HG03060 (cell line): ENCODE data around the gene COIL.

Experiments
- ATAC-seq: cut with Tn5 transposase; IDR thresholded peaks from one replicate; pipeline ENCODE4 v1.9.1; 2021; ENCODE audit warnings: low read depth, moderate number of reproducible peaks; ENCODE audit not compliant: unreplicated experiment

COIL gene

DNA sequence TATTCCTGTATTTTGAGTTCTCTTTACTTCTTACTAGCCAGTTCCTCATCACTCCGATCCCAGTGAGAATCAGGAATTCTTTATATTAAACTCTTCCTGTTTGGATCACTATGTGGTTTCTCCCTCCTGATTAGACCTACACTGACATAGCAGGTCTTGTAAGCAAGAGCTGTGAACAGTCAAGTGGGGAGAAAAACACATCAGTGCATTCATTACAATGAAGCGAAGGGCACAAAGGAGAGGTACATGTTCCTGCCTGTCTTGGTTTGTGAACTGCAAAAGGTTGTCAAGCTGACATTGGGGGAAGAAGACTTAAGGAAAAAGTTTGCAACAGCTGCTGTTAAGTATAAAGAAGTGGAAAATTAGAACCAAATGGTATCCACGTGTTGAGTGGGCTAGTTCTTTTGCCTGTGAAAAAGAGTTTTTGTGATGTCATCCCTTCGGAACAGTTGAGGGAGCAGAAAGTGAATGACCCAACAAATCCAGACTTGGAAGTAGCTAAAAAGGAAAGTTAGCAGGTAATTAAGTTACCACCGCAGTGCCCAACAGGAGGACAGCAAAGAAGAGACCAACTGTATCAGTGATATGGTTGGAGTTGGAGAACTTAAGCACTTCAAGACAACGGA lies 24.0 kb downstream of the COIL start:
- no peak for ATAC-seq

GRCh38 chr17:56935461-56935860 lies 25.4 kb downstream of the COIL start:
- ATAC-seq, result no peak

GRCh38 chr17:56934280-56934679 lies 26.6 kb downstream of the COIL start:
- ATAC-seq, result no peak

DNA sequence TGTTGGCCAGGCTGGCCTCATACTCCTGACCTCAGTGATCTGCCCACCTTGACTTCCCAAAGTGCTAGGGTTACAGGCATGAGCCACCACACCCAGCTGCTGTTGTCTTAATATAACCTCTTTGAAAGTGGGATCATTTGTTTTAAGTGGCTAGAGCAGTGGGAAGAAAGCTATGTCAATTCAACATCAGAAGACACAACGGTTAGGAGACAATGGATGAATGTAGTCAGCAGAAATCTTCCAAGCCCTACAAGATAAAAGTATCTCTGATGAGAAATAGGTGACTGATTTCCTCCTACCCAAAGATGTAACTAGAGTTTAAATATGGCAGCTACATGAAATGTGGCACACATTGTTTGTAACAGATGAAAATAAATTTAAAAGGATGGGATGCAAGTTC lies 27.0 kb downstream of the COIL start:
- ATAC-seq, result no peak

GRCh38 chr17:56933151-56933745 lies 27.6 kb downstream of the COIL start:
- no peak for ATAC-seq

- no peak for ATAC-seq
Observed at GRCh38 chr17:56930739-56931337, 30.0 kb downstream of the COIL start.

GRCh38 chr17:56929362-56929969 lies 31.4 kb downstream of the COIL start:
- ATAC-seq, result no peak

- no peak for ATAC-seq
Observed at GRCh38 chr17:56928586-56928985, 32.3 kb downstream of the COIL start.

DNA sequence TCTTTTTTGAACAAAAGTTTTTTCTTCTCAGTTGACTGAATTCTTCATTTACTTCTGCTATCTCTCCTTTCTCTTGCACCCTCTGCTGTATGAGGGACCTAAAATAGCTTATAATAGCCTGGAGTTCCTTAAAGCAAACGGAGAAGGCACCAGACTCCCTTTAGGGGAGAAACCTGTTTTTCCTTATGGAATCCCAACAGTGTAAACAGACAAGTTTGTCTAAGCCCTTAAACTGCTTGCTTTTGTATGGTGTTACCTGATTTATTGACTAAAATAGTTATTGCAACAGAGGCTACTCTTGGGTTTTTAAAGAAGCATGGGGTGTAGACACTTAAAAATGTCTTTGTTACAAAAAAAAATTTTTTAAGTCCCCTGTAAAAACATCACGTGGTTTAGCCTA lies 34.1 kb downstream of the COIL start:
- no peak for ATAC-seq

DNA sequence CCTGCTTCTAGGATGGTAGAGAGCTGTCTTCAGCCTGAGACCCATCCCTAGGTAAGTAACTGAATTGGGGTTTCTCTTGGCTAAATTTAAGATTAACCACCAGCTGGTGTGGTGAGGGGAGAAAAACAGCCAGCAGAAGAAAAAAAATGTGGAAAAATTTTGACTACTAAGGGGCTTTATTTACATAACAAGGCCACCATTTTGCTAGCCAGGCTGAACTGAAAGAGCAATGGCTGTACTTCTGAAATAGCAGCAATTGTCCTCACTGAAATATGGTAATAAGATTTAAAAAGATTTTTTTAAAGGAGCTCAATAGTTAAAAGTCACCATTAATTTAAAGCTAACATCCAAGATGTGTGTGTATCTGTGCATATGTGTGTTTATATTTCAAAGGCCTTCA lies 34.6 kb downstream of the COIL start:
- ATAC-seq, result no peak

DNA sequence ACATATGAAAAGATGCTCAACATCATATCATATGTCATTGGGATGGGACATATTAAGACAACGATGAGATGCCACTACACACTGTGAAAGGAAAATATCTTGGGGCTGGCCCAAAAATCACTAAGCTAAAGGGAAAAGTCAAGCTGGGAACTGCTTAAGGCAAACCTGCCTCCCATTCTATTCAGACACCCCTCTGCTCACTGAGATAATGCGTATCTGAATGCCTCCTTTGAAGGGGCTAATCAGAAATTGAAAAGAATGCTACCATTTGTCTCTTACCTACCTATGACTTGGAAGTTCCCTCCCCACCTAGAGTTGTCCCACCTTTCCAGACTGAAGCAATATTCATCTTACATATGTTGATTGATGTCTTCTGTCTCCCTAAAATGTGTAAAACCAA lies 35.8 kb downstream of the COIL start:
- ATAC-seq, result no peak

- no peak for ATAC-seq
Observed at GRCh38 chr17:56919717-56920116, 41.1 kb downstream of the COIL start.

DNA sequence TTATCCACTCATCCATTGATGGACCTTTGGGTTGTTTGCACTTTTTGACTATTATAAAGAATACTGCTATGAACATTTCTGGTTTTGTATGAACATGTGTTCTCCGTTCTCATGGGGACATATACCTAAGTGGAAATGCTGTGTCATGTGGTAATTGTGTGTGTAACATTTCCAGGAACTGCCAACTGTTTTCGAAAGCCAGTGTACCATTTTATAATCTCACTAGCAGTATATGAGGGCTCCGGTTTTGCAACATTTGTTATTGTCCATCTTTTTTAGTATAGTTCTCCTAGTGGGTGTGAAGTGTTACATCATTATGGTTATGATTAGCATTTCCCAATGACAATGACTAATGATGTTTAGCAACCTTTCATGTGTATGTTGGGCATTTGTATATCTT lies 41.9 kb downstream of the COIL start:
- no peak for ATAC-seq

DNA sequence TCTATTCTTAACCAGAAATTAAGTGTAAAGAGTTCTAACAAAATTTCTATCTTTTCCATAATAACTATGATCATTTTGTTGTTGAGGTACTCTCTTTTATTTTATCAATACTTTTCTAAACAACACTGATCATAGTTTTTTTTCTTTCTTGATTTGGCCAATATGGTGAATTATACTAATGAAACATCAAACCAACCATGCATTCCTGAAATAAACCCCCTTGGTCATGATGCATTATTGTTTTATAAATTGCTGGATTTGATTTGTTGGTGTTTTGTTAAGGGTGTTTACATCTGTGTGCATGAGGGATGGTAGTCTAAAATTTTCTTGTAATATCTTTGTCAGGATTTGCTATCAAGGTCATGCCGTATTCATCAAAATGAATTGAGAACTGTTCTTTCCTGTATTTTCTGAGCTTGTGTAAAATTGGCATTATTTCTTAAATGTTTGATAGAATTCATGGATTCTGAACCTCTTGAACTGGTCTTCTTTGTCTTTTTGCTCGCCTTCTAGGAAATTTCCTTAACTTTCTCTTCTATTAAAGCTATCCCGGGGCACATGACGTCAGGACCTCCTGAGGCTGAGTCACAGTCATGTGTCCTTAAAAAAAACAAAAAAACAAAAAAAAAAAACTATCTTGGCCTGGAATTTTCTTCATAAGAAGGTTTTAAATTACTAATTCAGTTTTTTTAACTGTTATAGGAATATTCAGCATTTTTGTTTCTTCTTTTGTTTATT lies 43.1 kb downstream of the COIL start:
- no peak for ATAC-seq

DNA sequence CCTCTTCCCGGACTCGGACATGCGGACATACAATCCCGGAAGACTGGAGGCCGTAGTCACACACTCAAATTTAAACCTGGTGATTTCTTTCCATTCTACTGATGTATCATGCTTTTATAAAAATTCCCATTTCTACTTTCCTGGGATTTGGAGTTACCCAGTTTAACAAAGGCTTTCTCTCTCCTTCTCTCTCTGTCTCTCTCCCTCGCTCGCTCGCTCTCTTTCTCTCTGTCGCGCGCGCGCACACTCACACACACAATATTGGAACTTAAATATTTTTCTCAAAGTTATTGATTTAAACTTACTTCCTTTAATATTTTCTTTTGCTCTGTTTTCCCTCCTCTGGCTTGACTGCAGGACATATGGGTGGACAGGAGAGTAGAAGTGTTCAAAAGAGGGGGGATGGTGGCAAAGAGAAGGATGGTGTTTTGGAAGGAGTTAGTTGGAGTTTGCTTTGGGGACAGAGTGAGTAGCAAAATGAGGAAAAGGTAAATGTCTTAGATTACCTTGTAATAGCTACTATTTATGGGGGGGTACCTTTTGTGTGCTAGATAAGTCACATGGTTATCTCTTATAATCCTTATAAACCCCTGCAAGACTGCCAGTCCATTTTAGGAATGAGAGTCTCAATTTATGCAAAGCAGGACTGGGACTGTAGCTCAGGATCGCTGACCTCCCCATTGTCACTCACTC lies 46.1 kb downstream of the COIL start:
- no peak for ATAC-seq

DNA sequence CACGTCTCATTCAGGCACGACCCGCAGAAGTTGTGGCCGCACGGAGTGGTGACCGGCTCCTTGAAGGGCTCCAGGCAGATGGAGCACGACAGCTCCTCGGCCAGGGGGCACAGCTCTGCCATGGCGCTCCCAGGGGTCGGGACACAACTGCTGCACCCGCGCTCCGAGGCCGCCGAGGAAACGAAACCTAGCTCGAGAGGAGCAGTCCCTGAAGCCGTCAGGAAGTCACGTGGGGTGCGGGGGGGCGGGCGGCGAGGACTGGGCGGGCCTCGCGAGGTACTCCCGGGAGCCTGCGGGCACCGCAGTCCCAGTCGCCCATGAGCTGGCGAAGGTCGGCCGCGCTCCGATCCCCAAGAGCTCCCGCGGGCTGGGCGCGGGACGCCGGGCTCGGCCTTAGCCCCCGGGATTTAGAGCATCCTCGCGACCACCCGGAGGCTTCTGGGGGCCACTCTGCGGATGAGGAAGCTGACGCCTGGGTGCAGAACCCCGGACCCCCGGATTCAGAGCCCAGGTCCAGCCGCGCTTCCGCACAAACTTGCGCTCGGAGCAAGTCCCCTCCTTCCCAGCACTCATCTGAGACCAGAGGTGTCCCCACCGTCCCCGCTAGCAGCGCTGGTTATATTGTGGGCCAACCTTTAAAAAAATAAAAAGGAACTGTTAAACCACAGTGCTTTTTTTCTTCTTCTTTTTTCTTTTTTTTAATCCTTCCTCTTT lies 46.8 kb downstream of the COIL start, which contains the start of gene TRIM25:
Gene TRIM25 (minus strand): TSS at position 183 of the 714 bp plus-strand sequence. CDS start 61 bp downstream, at position 122.
- ATAC-seq, result peak; percentile 44

DNA sequence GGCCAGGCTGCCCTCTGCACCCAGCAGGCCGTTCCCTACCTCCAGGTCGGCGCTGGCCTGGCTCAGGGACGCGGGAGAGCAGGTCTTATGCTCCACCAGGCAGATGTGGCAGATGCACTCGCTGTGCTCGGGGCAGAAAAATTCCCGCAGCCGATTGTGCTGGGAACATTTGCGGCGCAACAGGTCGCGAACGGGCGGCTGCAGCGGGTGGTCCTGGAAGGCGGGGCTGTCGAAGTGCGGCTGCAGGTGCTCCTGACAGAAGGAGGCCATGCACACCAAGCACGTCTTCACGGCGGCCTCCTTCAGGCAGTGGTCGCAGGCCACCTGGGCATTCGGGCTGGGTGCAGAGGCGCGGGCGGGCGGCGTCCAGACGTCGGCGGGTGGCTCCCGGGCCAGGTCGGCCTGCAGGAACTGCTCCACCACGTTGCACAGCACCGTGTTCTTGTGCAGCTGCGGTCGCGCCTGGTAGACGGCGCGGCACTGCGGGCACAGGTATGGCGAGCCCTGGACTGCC lies 47.4 kb downstream of the COIL start:
- ATAC-seq, result peak; percentile 2

DNA sequence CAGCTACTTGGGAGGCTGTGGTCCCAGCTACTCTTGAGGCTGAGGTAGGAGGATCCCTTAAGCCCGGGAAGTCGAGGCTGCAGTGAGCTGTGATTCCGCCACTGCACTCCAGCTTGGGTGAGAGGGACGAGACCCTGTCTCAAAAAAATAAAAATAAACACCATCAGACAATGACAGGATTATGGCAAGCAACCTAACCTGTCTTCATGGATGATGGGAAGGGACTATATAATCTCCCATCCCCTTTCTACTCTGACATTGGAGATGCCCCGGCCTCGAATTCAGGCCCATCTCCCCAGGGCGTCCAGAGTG lies 47.9 kb downstream of the COIL start:
- no peak for ATAC-seq

DNA sequence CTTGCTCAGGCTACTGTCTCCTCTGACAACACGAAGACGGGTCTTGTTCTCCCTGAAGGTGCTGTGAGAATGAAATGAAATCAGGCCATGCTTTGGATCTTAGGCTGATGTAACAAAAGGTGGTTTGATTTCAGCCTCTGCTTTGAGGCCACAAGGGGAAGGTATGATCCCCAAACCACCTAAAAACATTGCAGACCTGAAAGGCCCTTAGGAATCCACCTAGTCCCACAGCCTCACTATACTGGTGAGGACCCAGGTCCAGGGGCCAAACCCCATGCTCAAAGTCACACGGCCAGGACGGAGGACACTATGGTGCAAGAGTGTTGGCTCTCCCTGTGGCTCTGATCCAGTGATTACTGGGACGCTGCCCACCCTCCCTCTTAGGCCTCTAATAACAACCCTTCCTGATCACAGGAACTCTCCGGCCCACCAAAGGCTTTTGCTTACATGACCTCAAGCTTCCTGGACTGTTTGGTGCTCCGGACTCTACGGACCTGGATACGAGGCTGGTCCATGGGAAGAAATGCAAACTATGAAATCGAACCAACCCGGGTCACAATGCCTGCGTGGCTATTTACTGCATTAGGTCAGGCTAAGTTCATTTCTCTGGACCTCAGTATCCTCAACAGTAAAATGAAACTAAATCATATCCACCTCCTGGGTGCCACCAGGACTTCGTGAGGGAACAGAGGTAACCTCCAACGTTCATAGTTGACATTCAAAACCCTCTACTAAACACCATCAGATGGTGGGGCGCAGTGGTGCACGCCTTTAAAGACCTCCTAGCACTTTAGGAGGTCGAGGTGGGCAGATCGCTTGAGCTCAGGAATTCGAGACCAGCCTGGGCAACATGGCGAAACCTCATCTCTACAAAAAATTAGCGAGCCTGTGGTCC lies 48.5 kb downstream of the COIL start:
- ATAC-seq, result no peak
